K562 (cell line): ENCODE measurements around the gene EFEMP2. TPM values are rescaled to one million over a fixed set of nuclear protein-coding genes. Genes with fewer than 3 reads are reported as not detected.
A peak's percentile ranks its signal among the peaks of the same experiment; 100 is the strongest.

Experiments
- ATAC-seq: fragments of 200-7000 bp; cut with Tn5 transposase; 3 replicates; pipeline ENCODE4 v1.9.1; 2020; ENCODE audit warnings: moderate library complexity
- BruUV-seq: library from RNA; stranded (reverse); fragments of 400-500 nt; replicated peaks from 2 replicates; lab custom pipeline; 2021; lab: Mats Ljungman, UMichigan
- CTCF ChIA-PET: fragments of 300-600 bp; formaldehyde crosslinking; extraction: SDS; loops from one replicate; lab custom pipeline; 2021; ENCODE audit warnings: low intra/inter-chr PET ratio; lab: Yijun Ruan, JAX
- POLR2A ChIA-PET: fragments of 300-600, 350-650 bp; sonication (Branson Sonifier 250); formaldehyde crosslinking; extraction: SDS; loops from one replicate; lab custom pipeline; 2021; ENCODE audit warnings: antibody characterized with exemption, inconsistent platforms; lab: Yijun Ruan, JAX
- DNase-seq, 4 experiments: peaks; one replicate each; pipeline versions ENCODE4 v3.0.0 to v3.0.0-alpha.2; 2011 to 2018; ENCODE audit warnings: low spot score in 3 of 4, mixed read lengths in 3 of 4; ENCODE audit errors: extremely low read depth in 1 of 4
- FAIRE-seq: peaks from 2 replicates; lab custom pipeline; 2011; peaks lifted over from hg19 to GRCh38; lab: Jason Lieb, UNC
- H2AFZ ChIP-seq: 2 replicates; pipeline ENCODE4 v1.6.0; 2011; ENCODE audit warnings: low read depth, low read length, control low read depth, inconsistent platforms
- H3K27ac ChIP-seq: fragments of 200-600 bp; 3 replicates; pipeline ENCODE4 v1.8.0; 2011; ENCODE audit warnings: low read depth, mild to moderate bottlenecking, control low read depth, inconsistent platforms, low read length, moderate library complexity, mixed read lengths; ENCODE audit errors: extremely low read depth
- H3K27me3 ChIP-seq, 2 experiments: fragments of 300-600 bp in 1 of 2; 2 replicates in 1 of 2; 3 replicates in 1 of 2; pipeline versions ENCODE4 v1.6.0 to v1.8.0; 2011; ENCODE audit warnings: inconsistent platforms in 2 of 2, low read length in 2 of 2, mild to moderate bottlenecking in 1 of 2, mixed read lengths in 1 of 2, moderate library complexity in 1 of 2; ENCODE audit not compliant: control insufficient read depth in 2 of 2, insufficient read depth in 2 of 2
- H3K36me3 ChIP-seq: fragments of 300-600 bp; 3 replicates; pipeline ENCODE4 v1.8.0; 2011; ENCODE audit warnings: mild to moderate bottlenecking, low read length, inconsistent platforms; ENCODE audit not compliant: control insufficient read depth, insufficient read depth
- H3K4me1 ChIP-seq, 2 experiments: fragments of 200-600 bp in 1 of 2; replicated peaks in 1 of 2; 2 replicates in 1 of 2; 3 replicates in 1 of 2; pipeline versions ENCODE4 v1.5.1 to v1.8.0; 2011; ENCODE audit warnings: inconsistent platforms in 2 of 2, low read length in 2 of 2, mild to moderate bottlenecking in 1 of 2, mixed read lengths in 1 of 2, moderate library complexity in 1 of 2; ENCODE audit not compliant: control insufficient read depth in 2 of 2, insufficient read depth in 2 of 2
- H3K4me2 ChIP-seq: 2 replicates; pipeline ENCODE4 v1.6.1; 2011; ENCODE audit warnings: low read length, control low read depth, inconsistent platforms, mixed read lengths; ENCODE audit not compliant: insufficient read depth
- H3K4me3 ChIP-seq: fragments of 200-600 bp; sonication (generic), shearing (Covaris generic); 2 replicates; pipeline ENCODE4 v1.5.1; 2016; ENCODE audit warnings: control low read depth, inconsistent platforms
- H3K79me2 ChIP-seq: fragments of 200-600 bp; 3 replicates; pipeline ENCODE4 v1.8.0; 2011; ENCODE audit warnings: low read length, inconsistent platforms; ENCODE audit not compliant: control insufficient read depth, insufficient read depth
- H3K9ac ChIP-seq, 2 experiments: 2 replicates each; pipeline versions ENCODE4 v1.6.0 to v1.6.1; 2011; ENCODE audit warnings: low read depth in 2 of 2, low read length in 2 of 2, control low read depth in 1 of 2, inconsistent platforms in 1 of 2, mild to moderate bottlenecking in 1 of 2, mixed read lengths in 1 of 2; ENCODE audit not compliant: insufficient read depth in 1 of 2
- H3K9me1 ChIP-seq: one replicate; pipeline ENCODE4 v1.6.0; 2011; ENCODE audit warnings: inconsistent platforms, mild to moderate bottlenecking, low read length, moderate library complexity; ENCODE audit not compliant: control insufficient read depth, insufficient read depth
- H3K9me3 ChIP-seq: replicated peaks from 2 replicates; pipeline ENCODE4 v1.5.1; 2011; ENCODE audit warnings: low read depth, low read length, inconsistent platforms; ENCODE audit not compliant: control insufficient read depth, insufficient read depth
- H4K20me1 ChIP-seq: replicated peaks from 2 replicates; pipeline ENCODE4 v1.6.1; 2011; ENCODE audit warnings: low read length, inconsistent platforms, mixed read lengths; ENCODE audit not compliant: control insufficient read depth, insufficient read depth
- MED1 ChIP-seq: sonication (generic); formaldehyde crosslinking; IDR thresholded peaks from 2 replicates; pipeline ENCODE4 v1.8.1; 2023; ENCODE audit warnings: missing genetic modification reagents, borderline replicate concordance
- PCBP2 ChIP-seq: fragments of 200-400 bp; formaldehyde crosslinking; IDR thresholded peaks from 2 replicates; pipeline ENCODE4 v1.6.1; 2018; ENCODE audit warnings: low read length, low read depth, mild to moderate bottlenecking, moderate library complexity; ENCODE audit not compliant: poor library complexity, severe bottlenecking
- POLR2H ChIP-seq: IDR thresholded peaks from 2 replicates; pipeline ENCODE4 v1.6.1; 2016; ENCODE audit warnings: missing genetic modification characterization, low read depth, mild to moderate bottlenecking, control low read depth, missing compliant biosample characterization, moderate library complexity
- WGBS: fragments of 100-300 bp; shearing (Covaris generic); methylation state at CpG from one replicate; pipeline ENCODE4 v1.1.6; 2016; ENCODE audit warnings: low coverage, mixed read lengths; ENCODE audit not compliant: insufficient coverage; ENCODE audit errors: missing lambda C conversion rate; 5-methylcytosine and 5-hydroxymethylcytosine counted together
- in situ Hi-C: fragments of 300-500 bp; cut with MboI; formaldehyde crosslinking; loops from 4 replicates; pipeline ENCODE4 v1.15.0; 2018; ENCODE audit warnings: inconsistent platforms, mixed read lengths
- intact Hi-C: fragments of 100-400 bp; cut with micrococcal nuclease; formaldehyde crosslinking; loops from 2 replicates; pipeline ENCODE4 v1.14.2; 2022
- polyA plus RNA-seq, 8 experiments: library from polyadenylated mRNA; depleted of rRNA in 4 of 8; stranded (reverse) in 5 of 8; unstranded in 3 of 8; fragments of >200 nt; fragmentation: Nextera tagmentation in 2 of 8; fragmentation: Illumina TruSeq in 1 of 8; extraction: Ambion mirVana in 2 of 8; extraction: Trizol in 1 of 8; gene quantifications; 2 replicates each; pipeline versions ENCODE4 v1.2.1 to v1.2.3, GENCODE V29; 2011 to 2014; ENCODE audit warnings: inconsistent platforms in 1 of 8, missing spikeins in 1 of 8
- total RNA-seq, 7 experiments: library from RNA; depleted of rRNA in 6 of 7; stranded (reverse); fragments of >200 nt in 6 of 7; fragmentation: Illumina TruSeq in 2 of 7; extraction: Trizol in 2 of 7; gene quantifications; 2 replicates each; pipeline versions ENCODE4 v1.2.1 to v1.2.3, GENCODE V29; 2011 to 2021; ENCODE audit warnings: low replicate concordance in 1 of 7
- TF ChIP-seq, protein P1 (sequence below), 2 experiments: IDR thresholded peaks; 2 replicates each; pipeline ENCODE4 v1.6.1; 2011; ENCODE audit warnings: borderline replicate concordance in 1 of 2, control low read depth in 1 of 2, low read depth in 1 of 2, low read length in 1 of 2, mild to moderate bottlenecking in 1 of 2, mixed read lengths in 1 of 2, moderate library complexity in 1 of 2; ENCODE audit not compliant: insufficient read depth in 1 of 2, insufficient read length in 1 of 2, poor library complexity in 1 of 2, severe bottlenecking in 1 of 2; ENCODE audit errors: extremely low read depth in 1 of 2
- TF ChIP-seq, protein P2 (sequence below), 2 experiments: fragments of 450-650 bp in 1 of 2; sonication (generic) in 1 of 2; formaldehyde crosslinking in 1 of 2; IDR thresholded peaks; 2 replicates each; pipeline versions ENCODE4 v1.7.1 to v1.9.0; 2016 to 2022; ENCODE audit warnings: inconsistent platforms in 1 of 2, mild to moderate bottlenecking in 1 of 2, missing genetic modification reagents in 1 of 2

Gene EFEMP2
- total and polyA plus RNA-seq, 9 of the 15 experiments (the other 6 are each of a cell fraction or from before 2014, with no cell fraction given), result 0.07 to 2.9 (median 0.69) TPM; not detected in 1

- TF ChIP-seq, protein P1, sequence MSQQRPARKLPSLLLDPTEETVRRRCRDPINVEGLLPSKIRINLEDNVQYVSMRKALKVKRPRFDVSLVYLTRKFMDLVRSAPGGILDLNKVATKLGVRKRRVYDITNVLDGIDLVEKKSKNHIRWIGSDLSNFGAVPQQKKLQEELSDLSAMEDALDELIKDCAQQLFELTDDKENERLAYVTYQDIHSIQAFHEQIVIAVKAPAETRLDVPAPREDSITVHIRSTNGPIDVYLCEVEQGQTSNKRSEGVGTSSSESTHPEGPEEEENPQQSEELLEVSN (IDR thresholded peaks at IDR 0.05; ENCODE audit: borderline replicate concordance in 1 of 2, extremely low read depth in 1 of 2, insufficient read depth in 1 of 2, insufficient read length in 1 of 2, low read depth in 1 of 2, low read length in 1 of 2, poor library complexity in 1 of 2, severe bottlenecking in 1 of 2), result peak; percentile 94 to 97
These were observed 26.9 kb upstream of the EFEMP2 start (continued) for GRCh38 chr11:65899356-65900124.

DNA sequence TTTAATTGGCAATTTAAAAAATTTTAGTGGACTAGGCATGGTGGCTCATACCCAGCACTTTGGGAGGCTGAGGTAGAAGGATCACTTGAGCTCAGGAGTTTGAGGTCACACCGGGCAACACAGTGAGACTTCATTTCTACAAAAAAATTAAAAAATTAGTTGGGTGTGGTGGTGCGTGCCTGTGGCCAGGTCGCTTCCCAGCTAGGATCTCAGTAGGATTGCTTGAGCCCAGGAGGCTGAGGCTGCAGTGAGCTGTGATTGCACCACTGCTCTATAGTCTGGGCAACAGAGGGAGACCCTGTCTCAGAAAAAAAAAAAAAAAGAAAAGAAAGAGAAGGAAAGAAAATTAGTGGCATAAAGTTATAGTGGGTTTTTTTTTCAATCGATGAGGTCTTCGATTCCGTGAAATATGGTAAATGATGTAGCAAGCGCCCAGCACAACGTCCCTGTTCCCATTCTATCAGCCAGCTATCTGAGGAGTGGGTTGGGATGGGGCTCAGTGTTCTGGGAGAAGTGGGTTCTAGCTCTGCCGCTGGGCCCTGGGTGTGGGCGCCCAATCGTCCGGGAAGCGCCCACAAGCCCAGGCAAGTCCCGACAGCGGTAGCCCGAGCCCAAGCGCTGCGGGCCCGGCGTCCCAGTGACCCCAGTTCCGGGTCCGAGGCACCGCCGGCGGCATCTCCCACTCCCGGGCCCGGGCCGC is 26.2 kb upstream of the EFEMP2 start:
- FAIRE-seq, result no peak
- peak overlapping the region; percentile 89 for H3K4me3 ChIP-seq
- H3K36me3 ChIP-seq, result peaks cover 52% of the 10 kb centered on the region
- no peak for ATAC-seq
- peak overlapping the region; percentile 99 for H3K4me2 ChIP-seq
- H3K27me3 ChIP-seq, result no peaks in the 10 kb centered on the region
- DNase-seq, result no peak
- ChIA-PET POLR2A (interaction anchor here (0.5 to 8.0 kb wide), 25 partner anchors 8 to 557 kb away, joined by 3 to 136 read pairs (median 4); partner anchors contain the start of genes C11orf68, CCDC85B, CFL1 and FIBP), CTCF (interaction anchor here (0.6 kb wide), 2 partner anchors 11 to 124 kb away, joined by 3 to 5 read pairs; partner anchors contain the start of gene FIBP)
- no peaks in the 10 kb centered on the region for H3K9me1 ChIP-seq
- whole genome bisulfite sequencing, result 1% methylated on average over 28 of the region's 28 CpGs
- in situ Hi-C loops, result no loop called here
- H3K9me3 ChIP-seq, result no peaks in the 10 kb centered on the region
- intact Hi-C loops, result no loop called here
- H2AFZ ChIP-seq, result peak overlapping the region; percentile 58; the same call in 1 of the 2 replicates
- H3K9ac ChIP-seq, result peak overlapping the region; percentile 100
- H4K20me1 ChIP-seq, result peaks cover 21% of the 10 kb centered on the region
- H3K27ac ChIP-seq, result peak overlapping the region; percentile 100
- peaks cover 46 to 74% of the 10 kb centered on the region in 2 experiments for H3K4me1 ChIP-seq
- no TSS peak for BruUV-seq
- peaks cover 60% of the 10 kb centered on the region for H3K79me2 ChIP-seq
- TF ChIP-seq MED1 (CRISPR knock-in tag) (no peak), POLR2H (0 out of 2 replicates have a peak, but pooled peaks have one; percentile 8), PCBP2 (no peak)
- TF ChIP-seq, protein P2, sequence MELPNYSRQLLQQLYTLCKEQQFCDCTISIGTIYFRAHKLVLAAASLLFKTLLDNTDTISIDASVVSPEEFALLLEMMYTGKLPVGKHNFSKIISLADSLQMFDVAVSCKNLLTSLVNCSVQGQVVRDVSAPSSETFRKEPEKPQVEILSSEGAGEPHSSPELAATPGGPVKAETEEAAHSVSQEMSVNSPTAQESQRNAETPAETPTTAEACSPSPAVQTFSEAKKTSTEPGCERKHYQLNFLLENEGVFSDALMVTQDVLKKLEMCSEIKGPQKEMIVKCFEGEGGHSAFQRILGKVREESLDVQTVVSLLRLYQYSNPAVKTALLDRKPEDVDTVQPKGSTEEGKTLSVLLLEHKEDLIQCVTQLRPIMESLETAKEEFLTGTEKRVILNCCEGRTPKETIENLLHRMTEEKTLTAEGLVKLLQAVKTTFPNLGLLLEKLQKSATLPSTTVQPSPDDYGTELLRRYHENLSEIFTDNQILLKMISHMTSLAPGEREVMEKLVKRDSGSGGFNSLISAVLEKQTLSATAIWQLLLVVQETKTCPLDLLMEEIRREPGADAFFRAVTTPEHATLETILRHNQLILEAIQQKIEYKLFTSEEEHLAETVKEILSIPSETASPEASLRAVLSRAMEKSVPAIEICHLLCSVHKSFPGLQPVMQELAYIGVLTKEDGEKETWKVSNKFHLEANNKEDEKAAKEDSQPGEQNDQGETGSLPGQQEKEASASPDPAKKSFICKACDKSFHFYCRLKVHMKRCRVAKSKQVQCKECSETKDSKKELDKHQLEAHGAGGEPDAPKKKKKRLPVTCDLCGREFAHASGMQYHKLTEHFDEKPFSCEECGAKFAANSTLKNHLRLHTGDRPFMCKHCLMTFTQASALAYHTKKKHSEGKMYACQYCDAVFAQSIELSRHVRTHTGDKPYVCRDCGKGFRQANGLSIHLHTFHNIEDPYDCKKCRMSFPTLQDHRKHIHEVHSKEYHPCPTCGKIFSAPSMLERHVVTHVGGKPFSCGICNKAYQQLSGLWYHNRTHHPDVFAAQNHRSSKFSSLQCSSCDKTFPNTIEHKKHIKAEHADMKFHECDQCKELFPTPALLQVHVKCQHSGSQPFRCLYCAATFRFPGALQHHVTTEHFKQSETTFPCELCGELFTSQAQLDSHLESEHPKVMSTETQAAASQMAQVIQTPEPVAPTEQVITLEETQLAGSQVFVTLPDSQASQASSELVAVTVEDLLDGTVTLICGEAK (IDR thresholded peaks at IDR 0.05), result 0 out of 2 replicates have a peak, but pooled peaks have one; percentile 36
- TF ChIP-seq, protein P2 (CRISPR knock-in tag; IDR thresholded peaks at IDR 0.05), result no peak
